ENCODE measurements around the gene NMNAT2. TPM values are rescaled to one million over a fixed set of nuclear protein-coding genes. Genes with fewer than 3 reads are reported as not detected.
A peak's percentile ranks its signal among the peaks of the same experiment; 100 is the strongest.

Gene NMNAT2
- total and polyA plus RNA-seq, 2 donors, result 0.23 to 0.28 TPM

GRCh38 chr1:183248989-183249691 lies 169.0 kb downstream of the NMNAT2 start:
- Histone ChIP-seq H3K27ac (ENCODE audit: low read depth in 1 of 2, low read length in 1 of 2) (peak overlapping the region in 1 of 2 donors; percentile 66), H3K36me3 (ENCODE audit: control insufficient read depth in 2 of 2, insufficient read depth in 2 of 2, low read length in 1 of 2) (no peaks in the 10 kb centered on the region), H3K4me3 (ENCODE audit: low read length in 2 of 2) (no peak overlapping the region), H3K9me3 (ENCODE audit: control insufficient read depth in 2 of 2, insufficient read depth in 1 of 2, low read length in 1 of 2) (peaks cover 0 to 7% of the 10 kb centered on the region in 2 donors), H3K27me3 (ENCODE audit: control insufficient read depth in 2 of 2, insufficient read depth in 1 of 2, low read length in 1 of 2) (no peaks in the 10 kb centered on the region), H3K4me1 (ENCODE audit: control insufficient read depth in 2 of 2, insufficient read depth in 2 of 2, low read length in 2 of 2) (peaks cover 0 to 8% of the 10 kb centered on the region in 2 donors)
- WGBS, result 90% methylated on average over 4 of the region's 4 CpGs
- peak in 1 of 9 donors; percentile 15 for DNase-seq (ENCODE audit: low read depth in 6 of 9, low spot score in 9 of 9)

- 97% methylated on average over 1 of the region's 1 CpG for WGBS
Observed at GRCh38 chr1:183247931-183248330, 170.2 kb downstream of the NMNAT2 start.

GRCh38 chr1:183247484-183247883 lies 170.7 kb downstream of the NMNAT2 start:
- no peak for DNase-seq (ENCODE audit: low read depth in 6 of 9, low spot score in 9 of 9)
- H3K4me3 ChIP-seq (ENCODE audit: low read length in 2 of 2), result no peak overlapping the region
- H3K4me1 ChIP-seq (ENCODE audit: control insufficient read depth in 2 of 2, insufficient read depth in 2 of 2, low read length in 2 of 2), result peaks cover 0 to 8% of the 10 kb centered on the region in 2 donors
- no peak overlapping the region for H3K27ac ChIP-seq (ENCODE audit: low read depth in 1 of 2, low read length in 1 of 2)
- H3K36me3 ChIP-seq (ENCODE audit: control insufficient read depth in 2 of 2, insufficient read depth in 2 of 2, low read length in 1 of 2), result no peaks in the 10 kb centered on the region
- H3K9me3 ChIP-seq (ENCODE audit: control insufficient read depth in 2 of 2, insufficient read depth in 1 of 2, low read length in 1 of 2), result peaks cover 0 to 4% of the 10 kb centered on the region in 2 donors
- no peaks in the 10 kb centered on the region for H3K27me3 ChIP-seq (ENCODE audit: control insufficient read depth in 2 of 2, insufficient read depth in 1 of 2, low read length in 1 of 2)
- 97% methylated on average over 3 of the region's 3 CpGs for WGBS

More at GRCh38 chr1:183247931-183248330, 170.2 kb downstream of the NMNAT2 start:
- peaks cover 0 to 8% of the 10 kb centered on the region in 2 donors for H3K4me1 ChIP-seq (ENCODE audit: control insufficient read depth in 2 of 2, insufficient read depth in 2 of 2, low read length in 2 of 2)
- H3K4me3 ChIP-seq (ENCODE audit: low read length in 2 of 2), result no peak overlapping the region
- H3K36me3 ChIP-seq (ENCODE audit: control insufficient read depth in 2 of 2, insufficient read depth in 2 of 2, low read length in 1 of 2), result no peaks in the 10 kb centered on the region
- H3K27ac ChIP-seq (ENCODE audit: low read depth in 1 of 2, low read length in 1 of 2), result no peak overlapping the region
- DNase-seq (ENCODE audit: low read depth in 6 of 9, low spot score in 9 of 9), result no peak
- H3K9me3 ChIP-seq (ENCODE audit: control insufficient read depth in 2 of 2, insufficient read depth in 1 of 2, low read length in 1 of 2), result peaks cover 0 to 7% of the 10 kb centered on the region in 2 donors
- H3K27me3 ChIP-seq (ENCODE audit: control insufficient read depth in 2 of 2, insufficient read depth in 1 of 2, low read length in 1 of 2), result no peaks in the 10 kb centered on the region

GRCh38 chr1:183247066-183247465 lies 171.1 kb downstream of the NMNAT2 start:
- DNase-seq (ENCODE audit: low read depth in 6 of 9, low spot score in 9 of 9), result no peak
- no peaks in the 10 kb centered on the region for H3K36me3 ChIP-seq (ENCODE audit: control insufficient read depth in 2 of 2, insufficient read depth in 2 of 2, low read length in 1 of 2)
- H3K9me3 ChIP-seq (ENCODE audit: control insufficient read depth in 2 of 2, insufficient read depth in 1 of 2, low read length in 1 of 2), result peaks cover 0 to 3% of the 10 kb centered on the region in 2 donors
- H3K27me3 ChIP-seq (ENCODE audit: control insufficient read depth in 2 of 2, insufficient read depth in 1 of 2, low read length in 1 of 2), result no peaks in the 10 kb centered on the region
- 93% methylated on average over 11 of the region's 11 CpGs for WGBS
- peaks cover 0 to 8% of the 10 kb centered on the region in 2 donors for H3K4me1 ChIP-seq (ENCODE audit: control insufficient read depth in 2 of 2, insufficient read depth in 2 of 2, low read length in 2 of 2)
- H3K4me3 ChIP-seq (ENCODE audit: low read length in 2 of 2), result no peak overlapping the region
- no peak overlapping the region for H3K27ac ChIP-seq (ENCODE audit: low read depth in 1 of 2, low read length in 1 of 2)

- H3K4me3 ChIP-seq (ENCODE audit: low read length in 2 of 2), result no peak overlapping the region
- no peaks in the 10 kb centered on the region for H3K36me3 ChIP-seq (ENCODE audit: control insufficient read depth in 2 of 2, insufficient read depth in 2 of 2, low read length in 1 of 2)
- H3K4me1 ChIP-seq (ENCODE audit: control insufficient read depth in 2 of 2, insufficient read depth in 2 of 2, low read length in 2 of 2), result peaks cover 0 to 8% of the 10 kb centered on the region in 2 donors
- peaks cover 0 to 3% of the 10 kb centered on the region in 2 donors for H3K9me3 ChIP-seq (ENCODE audit: control insufficient read depth in 2 of 2, insufficient read depth in 1 of 2, low read length in 1 of 2)
- H3K27me3 ChIP-seq (ENCODE audit: control insufficient read depth in 2 of 2, insufficient read depth in 1 of 2, low read length in 1 of 2), result no peaks in the 10 kb centered on the region
- H3K27ac ChIP-seq (ENCODE audit: low read depth in 1 of 2, low read length in 1 of 2), result no peak overlapping the region
- DNase-seq (ENCODE audit: low read depth in 6 of 9, low spot score in 9 of 9), result no peak
Observed at GRCh38 chr1:183246436-183246835, 171.7 kb downstream of the NMNAT2 start.

GRCh38 chr1:183245357-183245756 lies 172.8 kb downstream of the NMNAT2 start:
- Histone ChIP-seq H3K36me3 (ENCODE audit: control insufficient read depth in 2 of 2, insufficient read depth in 2 of 2, low read length in 1 of 2) (no peaks in the 10 kb centered on the region), H3K4me3 (ENCODE audit: low read length in 2 of 2) (no peak overlapping the region), H3K9me3 (ENCODE audit: control insufficient read depth in 2 of 2, insufficient read depth in 1 of 2, low read length in 1 of 2) (peaks cover 0 to 2% of the 10 kb centered on the region in 2 donors), H3K4me1 (ENCODE audit: control insufficient read depth in 2 of 2, insufficient read depth in 2 of 2, low read length in 2 of 2) (peaks cover 0 to 8% of the 10 kb centered on the region in 2 donors), H3K27ac (ENCODE audit: low read depth in 1 of 2, low read length in 1 of 2) (no peak overlapping the region), H3K27me3 (ENCODE audit: control insufficient read depth in 2 of 2, insufficient read depth in 1 of 2, low read length in 1 of 2) (no peaks in the 10 kb centered on the region)
- 93% methylated on average over 3 of the region's 3 CpGs for WGBS
- DNase-seq (ENCODE audit: low read depth in 6 of 9, low spot score in 9 of 9), result no peak

GRCh38 chr1:183244466-183244865 lies 173.7 kb downstream of the NMNAT2 start:
- H3K4me1 ChIP-seq (ENCODE audit: control insufficient read depth in 2 of 2, insufficient read depth in 2 of 2, low read length in 2 of 2), result peaks cover 0 to 9% of the 10 kb centered on the region in 2 donors
- H3K27me3 ChIP-seq (ENCODE audit: control insufficient read depth in 2 of 2, insufficient read depth in 1 of 2, low read length in 1 of 2), result no peaks in the 10 kb centered on the region
- H3K4me3 ChIP-seq (ENCODE audit: low read length in 2 of 2), result no peak overlapping the region
- no peaks in the 10 kb centered on the region for H3K36me3 ChIP-seq (ENCODE audit: control insufficient read depth in 2 of 2, insufficient read depth in 2 of 2, low read length in 1 of 2)
- no peak overlapping the region for H3K27ac ChIP-seq (ENCODE audit: low read depth in 1 of 2, low read length in 1 of 2)
- no peaks in the 10 kb centered on the region for H3K9me3 ChIP-seq (ENCODE audit: control insufficient read depth in 2 of 2, insufficient read depth in 1 of 2, low read length in 1 of 2)
- no peak for DNase-seq (ENCODE audit: low read depth in 6 of 9, low spot score in 9 of 9)
- WGBS, result 92% methylated on average over 1 of the region's 1 CpG

- no peak for DNase-seq (ENCODE audit: low read depth in 6 of 9, low spot score in 9 of 9)
- Histone ChIP-seq H3K36me3 (ENCODE audit: control insufficient read depth in 2 of 2, insufficient read depth in 2 of 2, low read length in 1 of 2) (no peaks in the 10 kb centered on the region), H3K4me1 (ENCODE audit: control insufficient read depth in 2 of 2, insufficient read depth in 2 of 2, low read length in 2 of 2) (peaks cover 0 to 6% of the 10 kb centered on the region in 2 donors), H3K4me3 (ENCODE audit: low read length in 2 of 2) (no peak overlapping the region), H3K27ac (ENCODE audit: low read depth in 1 of 2, low read length in 1 of 2) (no peak overlapping the region), H3K9me3 (ENCODE audit: control insufficient read depth in 2 of 2, insufficient read depth in 1 of 2, low read length in 1 of 2) (no peaks in the 10 kb centered on the region), H3K27me3 (ENCODE audit: control insufficient read depth in 2 of 2, insufficient read depth in 1 of 2, low read length in 1 of 2) (no peaks in the 10 kb centered on the region)
- 97% methylated on average over 5 of the region's 5 CpGs for WGBS
Observed at GRCh38 chr1:183243161-183244050, 174.8 kb downstream of the NMNAT2 start.

GRCh38 chr1:183242556-183242955 lies 175.6 kb downstream of the NMNAT2 start:
- Histone ChIP-seq H3K36me3 (ENCODE audit: control insufficient read depth in 2 of 2, insufficient read depth in 2 of 2, low read length in 1 of 2) (no peaks in the 10 kb centered on the region), H3K27ac (ENCODE audit: low read depth in 1 of 2, low read length in 1 of 2) (no peak overlapping the region), H3K4me3 (ENCODE audit: low read length in 2 of 2) (no peak overlapping the region), H3K9me3 (ENCODE audit: control insufficient read depth in 2 of 2, insufficient read depth in 1 of 2, low read length in 1 of 2) (no peaks in the 10 kb centered on the region), H3K27me3 (ENCODE audit: control insufficient read depth in 2 of 2, insufficient read depth in 1 of 2, low read length in 1 of 2) (no peaks in the 10 kb centered on the region), H3K4me1 (ENCODE audit: control insufficient read depth in 2 of 2, insufficient read depth in 2 of 2, low read length in 2 of 2) (peaks cover 0 to 3% of the 10 kb centered on the region in 2 donors)
- 88% methylated on average over 3 of the region's 3 CpGs for WGBS
- no peak for DNase-seq (ENCODE audit: low read depth in 6 of 9, low spot score in 9 of 9)

Measured in thymus (tissue), 11 donors.